Measurements from ENCODE around the gene SEPTIN2. TPM values are rescaled to one million over a fixed set of nuclear protein-coding genes. Genes with fewer than 3 reads are reported as not detected.

SEPTIN2 gene
- total RNA-seq, 2 experiments from 2014 or later, result 198 to 275 TPM

DNA sequence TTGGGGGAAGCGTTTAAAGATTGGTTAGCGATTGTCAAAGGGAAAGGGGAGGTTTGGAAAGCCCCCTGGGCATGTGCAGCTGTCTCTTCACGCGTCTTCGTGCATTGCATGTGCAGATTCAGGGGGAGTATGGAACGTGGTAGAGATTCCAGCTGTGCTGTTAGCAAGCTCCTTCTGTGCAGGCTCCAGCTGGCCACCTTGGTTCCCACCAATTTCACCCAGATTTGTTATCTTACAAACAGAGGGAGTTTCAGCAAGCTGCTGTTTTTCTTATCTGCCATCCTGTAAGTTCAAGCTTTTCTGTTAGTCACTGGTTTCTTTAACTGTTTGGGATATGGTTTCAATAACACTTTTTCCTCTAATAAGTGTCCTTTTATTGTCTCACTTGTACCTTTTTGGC lies 70.8 kb downstream of the SEPTIN2 start:
- intact Hi-C loops (cut with micrococcal nuclease; ENCODE audit: unreplicated experiment), result no loop called here
- no TSS peak for BruUV-seq (replicated peaks)

DNA sequence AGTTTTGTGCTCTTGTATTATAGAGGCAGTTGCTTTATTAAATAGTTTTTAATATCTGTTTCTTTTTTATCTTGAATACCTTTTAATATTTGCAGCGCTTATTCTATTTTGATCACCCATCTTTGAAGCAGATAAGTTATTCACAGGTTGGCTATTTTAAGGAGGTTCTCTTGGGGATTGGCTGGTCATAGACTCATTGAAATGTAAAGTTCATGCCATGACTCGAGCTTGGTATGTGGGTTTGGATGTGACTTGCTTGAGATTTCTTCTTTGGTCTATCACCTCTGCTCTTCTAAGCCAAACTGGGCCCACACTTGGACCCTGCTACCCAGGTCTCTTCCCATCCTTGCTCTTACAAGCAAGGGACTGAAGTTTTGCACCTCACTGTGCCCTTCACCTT lies 74.0 kb downstream of the SEPTIN2 start:
- no peak overlapping the region for H3K27ac ChIP-seq (ENCODE audit: low read depth, low read length, poor library complexity, severe bottlenecking)
- no peak overlapping the region for H3K4me3 ChIP-seq (ENCODE audit: low read depth, low read length, poor library complexity, severe bottlenecking)
- H4K20me1 ChIP-seq (ENCODE audit: insufficient read depth, low read length), result peaks cover 4% of the 10 kb centered on the region
- CTCF ChIA-PET (ENCODE audit: unreplicated experiment), result no interaction called here
- POLR2A ChIA-PET, result no interaction called here
- no peaks in the 10 kb centered on the region for H3K79me2 ChIP-seq (ENCODE audit: insufficient read depth, low read depth, low read length)
- TF ChIP-seq, protein P1, sequence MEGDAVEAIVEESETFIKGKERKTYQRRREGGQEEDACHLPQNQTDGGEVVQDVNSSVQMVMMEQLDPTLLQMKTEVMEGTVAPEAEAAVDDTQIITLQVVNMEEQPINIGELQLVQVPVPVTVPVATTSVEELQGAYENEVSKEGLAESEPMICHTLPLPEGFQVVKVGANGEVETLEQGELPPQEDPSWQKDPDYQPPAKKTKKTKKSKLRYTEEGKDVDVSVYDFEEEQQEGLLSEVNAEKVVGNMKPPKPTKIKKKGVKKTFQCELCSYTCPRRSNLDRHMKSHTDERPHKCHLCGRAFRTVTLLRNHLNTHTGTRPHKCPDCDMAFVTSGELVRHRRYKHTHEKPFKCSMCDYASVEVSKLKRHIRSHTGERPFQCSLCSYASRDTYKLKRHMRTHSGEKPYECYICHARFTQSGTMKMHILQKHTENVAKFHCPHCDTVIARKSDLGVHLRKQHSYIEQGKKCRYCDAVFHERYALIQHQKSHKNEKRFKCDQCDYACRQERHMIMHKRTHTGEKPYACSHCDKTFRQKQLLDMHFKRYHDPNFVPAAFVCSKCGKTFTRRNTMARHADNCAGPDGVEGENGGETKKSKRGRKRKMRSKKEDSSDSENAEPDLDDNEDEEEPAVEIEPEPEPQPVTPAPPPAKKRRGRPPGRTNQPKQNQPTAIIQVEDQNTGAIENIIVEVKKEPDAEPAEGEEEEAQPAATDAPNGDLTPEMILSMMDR (conservative IDR thresholded peaks at IDR 0.05; ENCODE audit: low read length), result no peak
- no peak for TF ChIP-seq EZH2phosphoT487 (IDR thresholded peaks at IDR 0.05; ENCODE audit: borderline replicate concordance, low read depth, low read length)
- H3K4me1 ChIP-seq (ENCODE audit: insufficient read depth, low read length, poor library complexity, severe bottlenecking), result peaks cover 13% of the 10 kb centered on the region
- no peaks in the 10 kb centered on the region for H3K9me3 ChIP-seq (ENCODE audit: low read length)
- no peak overlapping the region for H2AFZ ChIP-seq (ENCODE audit: low read length)
- intact Hi-C loops (cut with micrococcal nuclease; ENCODE audit: unreplicated experiment), result loop anchor here (5.0 kb wide), 1 partner anchor 172 kb away; no protein-coding TSS in a partner anchor
- no peak overlapping the region for H3K4me2 ChIP-seq (ENCODE audit: low read length)
- H3K36me3 ChIP-seq (ENCODE audit: insufficient read depth, low read length), result no peaks in the 10 kb centered on the region
- no peaks in the 10 kb centered on the region for H3K9me2 ChIP-seq (ENCODE audit: insufficient read depth, low read length)
- BruUV-seq (replicated peaks), result no TSS peak
- no peak for DNase-seq (ENCODE audit: low spot score)

More for the DNA sequence above, 70.8 kb downstream of the SEPTIN2 start:
- Histone ChIP-seq H3K4me2 (ENCODE audit: low read length) (no peak overlapping the region), H3K4me3 (ENCODE audit: low read depth, low read length, poor library complexity, severe bottlenecking) (no peak overlapping the region), H2AFZ (ENCODE audit: low read length) (no peak overlapping the region), H3K27ac (ENCODE audit: low read depth, low read length, poor library complexity, severe bottlenecking) (no peak overlapping the region), H3K9me2 (ENCODE audit: insufficient read depth, low read length) (no peaks in the 10 kb centered on the region), H3K9me3 (ENCODE audit: low read length) (no peaks in the 10 kb centered on the region), H3K79me2 (ENCODE audit: insufficient read depth, low read depth, low read length) (no peaks in the 10 kb centered on the region), H3K36me3 (ENCODE audit: insufficient read depth, low read length) (peaks cover 7% of the 10 kb centered on the region; the same call in 1 of the 2 replicates), H4K20me1 (ENCODE audit: insufficient read depth, low read length) (no peaks in the 10 kb centered on the region), H3K4me1 (ENCODE audit: insufficient read depth, low read length, poor library complexity, severe bottlenecking) (no peaks in the 10 kb centered on the region)
- TF ChIP-seq EZH2phosphoT487 (IDR thresholded peaks at IDR 0.05; ENCODE audit: borderline replicate concordance, low read depth, low read length), result no peak
- TF ChIP-seq, protein P1 (conservative IDR thresholded peaks at IDR 0.05; ENCODE audit: low read length), result no peak
- CTCF ChIA-PET (ENCODE audit: unreplicated experiment), result no interaction called here
- POLR2A ChIA-PET, result no interaction called here
- no peak for DNase-seq (ENCODE audit: low spot score)

DNA sequence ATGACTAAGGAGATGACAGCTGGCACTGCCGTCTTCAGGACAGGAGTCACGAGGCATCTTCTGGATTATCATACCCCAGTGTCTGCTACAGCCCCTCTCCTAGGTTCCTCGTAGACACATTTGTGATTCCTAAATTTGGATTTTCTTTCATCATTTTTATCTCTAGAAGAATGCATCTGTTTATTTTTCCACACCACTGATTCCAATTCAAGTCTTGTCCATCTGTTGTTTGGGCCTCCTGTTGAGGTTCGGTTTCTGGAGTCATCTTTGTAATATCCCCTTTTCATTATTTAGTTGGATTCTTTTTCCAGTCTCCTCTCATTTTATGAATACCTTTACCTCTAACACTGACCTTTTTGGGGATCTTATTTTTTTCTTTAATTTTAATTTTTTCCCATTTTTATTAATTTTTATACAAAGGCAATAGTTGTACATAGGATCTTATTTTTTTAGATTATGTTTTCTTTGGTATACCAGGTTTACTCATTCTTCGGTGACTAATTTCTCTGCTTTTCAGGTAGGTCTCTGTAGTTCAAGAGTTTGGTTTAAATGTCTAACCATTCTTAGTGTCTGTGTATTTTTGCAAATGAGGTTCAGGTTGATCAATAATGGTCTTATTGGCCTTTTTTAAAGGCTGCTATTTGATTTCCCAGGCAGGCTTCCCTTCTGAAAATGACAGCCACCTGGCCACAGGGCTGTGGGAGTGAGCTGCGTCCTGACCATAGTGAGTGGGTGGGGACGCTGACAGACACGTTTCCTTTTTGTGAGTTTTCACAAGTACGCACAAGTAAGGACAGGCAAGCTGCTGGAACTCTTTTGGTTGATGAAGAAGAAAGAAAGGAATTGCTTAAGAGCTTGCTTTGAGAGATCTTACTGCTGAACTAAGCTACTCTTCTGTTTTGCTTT lies 74.8 kb downstream of the SEPTIN2 start:
- H3K9me2 ChIP-seq (ENCODE audit: insufficient read depth, low read length), result no peaks in the 10 kb centered on the region
- POLR2A ChIA-PET, result interaction anchor here (0.8 to 2.9 kb wide), 3 partner anchors 10 to 32 kb away, joined by 3 to 11 read pairs (median 3); no protein-coding TSS in a partner anchor
- no peaks in the 10 kb centered on the region for H3K79me2 ChIP-seq (ENCODE audit: insufficient read depth, low read depth, low read length)
- no TSS peak for BruUV-seq (replicated peaks)
- H3K4me3 ChIP-seq (ENCODE audit: low read depth, low read length, poor library complexity, severe bottlenecking), result no peak overlapping the region
- intact Hi-C loops (cut with micrococcal nuclease; ENCODE audit: unreplicated experiment), result loop anchor here (5.0 kb wide), 1 partner anchor 173 kb away; no protein-coding TSS in a partner anchor
- peaks cover 4% of the 10 kb centered on the region for H4K20me1 ChIP-seq (ENCODE audit: insufficient read depth, low read length)
- no peaks in the 10 kb centered on the region for H3K9me3 ChIP-seq (ENCODE audit: low read length)
- peaks cover 13% of the 10 kb centered on the region for H3K4me1 ChIP-seq (ENCODE audit: insufficient read depth, low read length, poor library complexity, severe bottlenecking)
- DNase-seq (ENCODE audit: low spot score), result no peak
- CTCF ChIA-PET (ENCODE audit: unreplicated experiment), result no interaction called here
- peaks cover 3% of the 10 kb centered on the region; the same call in 1 of the 2 replicates for H3K36me3 ChIP-seq (ENCODE audit: insufficient read depth, low read length)
- no peak overlapping the region for H3K27ac ChIP-seq (ENCODE audit: low read depth, low read length, poor library complexity, severe bottlenecking)
- H2AFZ ChIP-seq (ENCODE audit: low read length), result no peak overlapping the region
- H3K4me2 ChIP-seq (ENCODE audit: low read length), result no peak overlapping the region
- no peak for TF ChIP-seq EZH2phosphoT487 (IDR thresholded peaks at IDR 0.05; ENCODE audit: borderline replicate concordance, low read depth, low read length)
- TF ChIP-seq, protein P1 (conservative IDR thresholded peaks at IDR 0.05; ENCODE audit: low read length), result no peak

Measured in OCI-LY7 (cell line).